GOT3 (cell line): Measurements from ENCODE around the gene KAZN.
"Not testable (repeated sequence)": the region's sequence is repeated elsewhere in the genome, so short reads cannot be mapped to it uniquely, and the experiment has no call there.

ENCODE experiments used
- DNase-seq: peaks from one replicate; lab custom pipeline; 2025; ENCODE audit warnings: mixed read lengths; lab: John Stamatoyannopoulos, UW

The KAZN gene

DNA sequence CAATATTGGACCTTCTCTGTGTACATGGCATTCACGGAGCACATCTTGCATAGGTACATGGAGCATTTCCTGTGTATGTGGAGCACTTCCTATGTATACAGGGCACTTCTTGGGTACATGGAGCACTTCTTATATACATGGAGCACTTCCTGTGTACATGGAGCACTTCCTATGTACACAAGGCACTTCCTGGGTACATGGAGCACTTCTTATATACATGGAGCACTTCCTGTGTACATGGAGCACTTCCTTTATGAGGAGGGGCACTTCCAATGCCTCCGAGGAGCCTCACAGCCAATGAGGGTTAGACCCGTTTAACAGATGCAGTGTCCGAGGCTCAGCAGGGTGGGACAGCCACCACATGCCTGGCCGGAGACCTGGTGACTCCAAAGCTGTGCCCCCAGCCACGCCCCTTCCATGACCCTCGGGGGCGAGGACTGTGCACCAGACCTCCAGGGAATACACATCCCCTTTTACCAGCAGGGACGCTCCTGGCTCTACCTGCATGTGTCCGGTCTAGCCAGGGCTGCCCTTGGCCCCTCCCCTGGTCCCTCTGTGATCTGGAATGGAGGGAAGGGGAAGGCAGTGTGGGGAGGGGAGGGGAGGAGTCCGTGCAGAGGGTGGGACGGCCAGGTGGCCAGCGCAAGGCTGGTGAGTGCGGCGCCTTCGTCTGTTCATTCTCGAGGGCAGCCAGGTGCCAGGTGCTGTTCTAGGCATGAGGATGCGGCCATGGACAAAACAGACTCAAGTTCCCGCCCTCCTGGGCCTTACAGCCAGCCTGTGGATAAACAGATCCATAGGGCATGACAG, 360.0 kb downstream of the KAZN start:
- DNase-seq, result no peak

DNA sequence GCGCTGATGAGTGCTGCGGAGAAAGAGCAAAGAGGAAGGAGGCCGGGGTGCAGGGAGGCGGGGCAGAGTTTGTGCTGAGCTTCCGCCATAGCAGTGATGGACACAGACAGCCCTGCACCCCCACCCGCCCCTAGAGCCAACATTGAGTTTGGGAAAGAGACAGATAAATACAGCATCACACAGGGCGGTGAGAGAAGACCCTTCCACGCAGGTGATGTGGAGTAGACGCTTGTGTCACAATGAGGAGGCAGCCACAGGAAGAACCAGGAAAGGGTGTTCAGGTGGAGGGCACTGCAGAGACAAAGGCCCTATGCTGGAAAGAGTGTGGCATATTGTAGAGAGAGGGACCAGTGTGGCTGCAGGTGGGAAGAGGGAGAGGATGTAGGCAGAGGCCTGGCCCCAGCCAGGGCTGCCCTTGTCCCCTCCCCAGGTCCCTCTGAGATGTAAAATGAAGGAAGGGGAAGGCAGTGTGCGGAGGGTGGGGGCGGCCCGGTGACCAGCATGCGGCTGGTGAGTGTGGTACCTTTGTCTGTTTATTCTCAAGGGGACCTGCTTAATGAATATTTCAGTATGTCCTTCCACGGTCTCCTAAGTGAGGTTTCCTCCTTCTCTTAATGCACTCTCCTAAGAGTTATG, 360.7 kb downstream of the KAZN start:
- DNase-seq, result no peak

DNA sequence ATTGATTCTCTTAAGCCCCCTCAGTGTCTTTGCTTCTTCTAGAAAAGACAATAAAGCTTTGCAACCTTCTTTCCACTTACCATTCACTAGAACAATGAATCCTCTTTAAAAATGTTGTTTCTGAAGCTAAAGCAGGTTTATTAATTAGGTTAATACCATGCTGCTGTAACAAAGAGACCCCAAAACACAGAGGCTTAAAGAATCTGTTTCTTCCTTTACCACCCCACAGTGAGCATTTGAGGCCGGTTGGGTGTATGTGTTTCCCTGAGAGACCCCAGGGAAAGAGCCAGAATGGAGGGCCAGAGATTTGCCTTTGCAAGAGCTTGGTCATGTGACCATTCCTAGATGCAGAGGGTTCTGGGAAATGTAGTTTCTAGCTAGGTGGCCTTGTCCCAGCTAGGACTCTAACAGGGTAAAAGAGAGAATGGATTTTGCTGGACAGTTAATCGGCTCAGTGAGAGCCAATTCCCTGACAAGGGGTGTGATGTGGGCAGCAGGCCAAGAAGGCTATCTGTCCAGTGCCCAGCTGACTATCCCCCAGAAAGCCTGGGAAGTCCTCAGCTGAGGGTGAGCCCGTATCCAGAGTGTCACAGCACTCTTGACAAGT, 363.3 kb downstream of the KAZN start:
- DNase-seq, result no peak

DNA sequence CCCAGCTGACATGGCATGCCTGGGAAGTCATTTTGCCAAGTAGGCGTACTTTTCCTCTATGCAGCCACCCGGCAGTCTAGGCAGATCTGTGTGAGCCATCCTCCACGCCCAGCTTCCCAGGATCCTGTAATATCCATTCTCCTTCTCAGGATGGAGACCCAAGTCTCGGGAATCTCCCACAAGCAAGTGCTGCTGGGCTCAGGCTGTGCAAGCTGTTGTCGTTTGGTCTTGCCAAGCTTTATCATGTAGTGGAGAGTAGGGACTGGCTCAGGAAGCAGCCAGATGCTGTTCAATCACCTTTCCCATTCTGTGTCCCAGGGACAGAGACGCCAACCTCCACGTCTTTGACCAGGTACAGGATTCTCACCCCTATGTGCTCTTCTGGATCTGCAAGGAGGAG, 363.9 kb downstream of the KAZN start:
- no peak for DNase-seq

DNA sequence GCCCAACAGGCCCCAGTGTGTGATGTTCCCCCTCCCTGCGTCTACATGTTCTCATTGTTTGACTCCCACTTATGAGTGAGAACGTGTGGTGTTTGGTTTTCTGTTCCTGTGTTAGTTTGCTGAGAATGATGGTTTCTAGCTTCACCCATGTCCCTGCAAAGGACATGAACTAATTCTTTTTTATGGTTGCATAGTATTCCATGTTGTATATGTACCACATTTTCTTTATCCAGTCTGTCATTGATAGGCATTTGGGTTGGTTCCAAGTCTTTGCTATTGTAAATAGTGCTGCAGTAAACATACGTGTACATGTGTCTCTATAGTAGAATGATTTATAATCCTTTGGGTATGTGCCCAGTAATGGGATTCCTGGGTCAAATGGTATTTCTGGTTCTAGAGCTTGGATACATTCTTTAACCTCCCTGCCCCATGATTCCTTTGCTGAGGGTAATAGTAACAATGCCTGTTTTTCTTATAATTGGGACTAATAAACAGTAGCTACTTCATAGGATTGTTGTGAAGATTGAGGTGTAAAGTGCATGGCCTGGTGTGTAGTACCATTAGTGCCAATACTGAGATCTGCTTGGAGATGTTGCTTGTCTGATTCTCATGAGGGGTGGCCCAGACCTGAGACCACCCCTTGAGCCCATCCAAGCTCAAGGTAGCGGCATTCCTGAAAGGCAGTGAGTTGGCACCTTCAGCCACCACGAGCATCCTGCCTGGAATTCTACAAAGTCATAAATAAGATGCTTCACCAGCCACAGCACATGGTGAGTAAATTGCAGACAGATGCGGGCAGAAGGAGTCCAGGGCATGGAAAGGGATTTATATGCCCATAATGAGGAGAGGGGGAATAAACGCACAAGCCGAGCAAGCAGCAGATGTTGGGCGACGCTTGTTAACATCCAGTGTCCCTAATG, 365.6 kb downstream of the KAZN start:
- DNase-seq, result not testable (repeated sequence)

DNA sequence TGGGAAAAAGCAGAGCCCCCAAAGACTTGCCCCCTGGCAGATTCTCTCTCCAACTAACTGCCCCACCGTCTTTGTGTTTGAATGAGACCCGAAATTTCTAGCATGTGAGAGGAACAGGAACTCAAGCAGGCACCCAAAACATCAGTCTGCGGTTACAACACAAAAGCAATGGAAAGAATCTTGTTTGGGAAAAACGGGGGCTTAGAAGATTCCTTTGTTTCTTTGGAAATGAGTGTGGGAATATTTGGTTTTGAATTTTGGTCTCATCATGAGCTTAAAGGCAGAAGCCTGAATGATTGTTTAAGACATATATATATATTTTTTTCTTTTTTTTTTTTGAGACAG, 366.2 kb downstream of the KAZN start:
- no peak for DNase-seq

DNA sequence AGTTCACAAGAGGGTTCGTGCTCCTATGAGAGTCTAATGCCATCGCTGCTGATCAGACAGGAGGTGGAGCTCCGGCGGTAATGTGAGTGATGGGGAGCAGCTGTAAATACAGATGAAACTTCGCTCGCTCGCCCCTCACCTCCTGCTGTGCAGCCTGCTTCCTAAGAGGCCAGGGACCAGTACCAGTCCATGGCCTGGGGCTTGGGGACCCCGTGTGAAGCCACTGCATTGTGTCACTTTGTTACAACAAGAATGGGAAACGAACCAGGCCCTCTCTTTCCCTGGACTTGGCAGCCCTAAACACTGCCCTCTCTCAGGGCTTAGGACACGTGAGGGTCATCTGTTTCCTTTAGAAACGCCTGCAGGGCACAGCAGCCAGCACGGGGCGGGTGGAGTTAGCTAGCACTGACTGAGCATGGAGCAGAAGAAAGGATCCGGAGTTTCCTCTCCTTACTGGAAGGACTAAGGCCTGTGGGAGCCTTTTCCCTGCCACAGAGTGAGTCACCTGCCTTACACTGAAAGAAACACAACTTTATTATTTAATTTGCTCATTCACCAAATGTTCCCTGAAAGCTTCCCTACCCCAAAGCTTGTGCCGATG, 369.9 kb downstream of the KAZN start:
- DNase-seq, result peak; percentile 48

DNA sequence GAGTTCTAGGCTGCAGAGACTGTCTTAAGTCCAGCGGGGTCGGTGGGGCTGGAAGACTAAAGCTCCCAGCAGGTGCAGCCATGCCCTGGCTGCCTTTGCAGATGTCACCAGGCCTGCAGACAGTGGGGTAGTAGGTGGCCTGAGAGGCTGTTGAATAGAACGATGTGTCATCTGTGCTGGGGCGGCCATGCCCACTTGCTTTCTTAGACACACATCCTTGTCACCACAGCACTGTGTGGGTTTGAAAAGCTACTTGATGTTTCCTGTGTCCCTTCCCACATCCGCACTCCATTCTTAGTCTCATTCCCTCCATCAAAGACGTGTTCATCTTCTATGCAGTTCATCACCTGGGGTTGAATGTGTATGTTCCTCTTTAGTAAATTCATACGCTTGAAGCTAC, 370.5 kb downstream of the KAZN start:
- no peak for DNase-seq

DNA sequence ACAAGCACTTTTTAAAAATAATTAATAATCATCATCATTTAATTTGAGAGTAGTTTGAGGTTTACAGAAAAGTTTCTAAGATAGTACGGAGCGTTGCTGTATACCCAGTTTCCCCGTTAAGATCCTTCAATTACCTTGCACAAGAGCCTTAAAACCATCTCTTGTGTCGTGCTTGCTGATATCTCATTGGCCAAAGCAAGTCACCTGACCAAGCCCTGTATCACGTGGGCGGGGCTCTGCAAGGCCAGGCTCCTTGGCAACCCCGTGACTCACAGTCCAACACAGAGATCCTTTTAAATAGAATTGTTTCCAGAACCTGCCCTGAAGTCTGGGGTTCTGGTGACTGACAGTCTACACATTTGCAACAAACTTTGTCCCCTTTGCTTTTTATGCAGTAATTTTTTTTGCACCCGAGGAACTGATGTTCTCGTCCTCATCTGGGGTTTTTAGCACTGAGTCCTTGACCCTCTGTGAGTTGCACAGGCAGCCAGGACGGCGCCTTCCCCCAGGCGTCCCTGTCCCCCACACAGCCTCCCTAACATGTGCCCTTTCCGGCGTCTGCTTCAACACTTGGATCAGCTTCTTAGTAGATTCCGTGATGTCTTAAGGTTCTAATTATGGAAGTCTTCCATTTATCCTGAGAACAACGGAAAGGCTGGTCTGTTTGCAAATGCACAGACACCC, 371.8 kb downstream of the KAZN start:
- no peak for DNase-seq

DNA sequence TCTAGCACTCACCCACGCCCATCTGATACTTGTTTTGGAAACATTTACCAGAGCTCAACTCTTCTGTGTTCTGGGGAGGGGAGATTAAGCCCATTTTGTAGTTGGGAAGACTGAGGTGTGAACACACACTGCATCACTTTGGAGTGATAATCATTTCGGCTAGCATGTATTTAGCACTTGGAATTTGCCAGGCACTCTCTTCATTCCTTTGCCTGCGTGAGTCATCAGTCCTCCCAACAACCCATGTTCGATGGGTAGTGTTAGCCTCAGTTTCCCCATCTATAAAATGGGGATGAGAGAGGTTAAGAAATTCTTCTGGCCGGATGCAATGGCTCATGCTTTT, 372.3 kb downstream of the KAZN start:
- DNase-seq, result no peak

DNA sequence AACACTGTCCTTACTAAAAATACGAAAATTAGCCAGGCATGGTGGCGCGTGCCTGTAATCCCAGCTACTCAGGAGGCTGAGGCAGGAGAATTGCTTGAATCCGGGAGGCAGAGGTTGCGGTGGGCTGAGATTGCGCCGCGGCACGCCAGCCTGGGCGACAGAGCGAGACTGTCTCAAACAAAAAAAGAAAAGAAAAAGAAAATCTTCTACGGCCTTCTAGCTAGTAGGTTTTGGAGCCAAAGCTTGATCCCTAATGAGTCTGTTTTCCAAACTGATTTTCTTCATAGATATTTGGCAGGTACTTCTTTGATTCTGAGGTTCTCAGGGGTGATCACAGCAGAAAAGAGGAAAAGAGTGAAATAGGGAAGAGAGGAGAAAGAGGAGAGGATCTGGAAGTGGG, 372.7 kb downstream of the KAZN start:
- no peak for DNase-seq

DNA sequence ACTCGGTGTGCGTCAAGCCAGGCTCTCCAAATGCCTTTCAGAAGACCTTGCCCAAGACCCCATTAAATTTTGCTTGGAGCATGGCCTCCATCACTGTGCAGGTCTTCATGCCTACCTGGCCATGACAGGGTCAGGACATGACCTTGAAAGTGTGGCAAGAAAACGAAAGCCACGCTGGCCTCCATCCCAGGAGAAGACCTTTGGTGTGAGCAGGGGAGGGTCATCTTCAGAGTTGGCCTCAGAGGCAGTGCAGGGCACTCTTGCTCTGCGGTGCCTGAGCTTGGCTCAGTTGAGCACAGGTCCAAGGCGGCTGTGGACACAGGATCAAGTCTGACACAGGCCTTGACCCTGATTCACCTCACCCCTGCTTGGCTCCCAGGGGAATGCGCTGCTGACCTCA, 373.6 kb downstream of the KAZN start:
- DNase-seq, result no peak

DNA sequence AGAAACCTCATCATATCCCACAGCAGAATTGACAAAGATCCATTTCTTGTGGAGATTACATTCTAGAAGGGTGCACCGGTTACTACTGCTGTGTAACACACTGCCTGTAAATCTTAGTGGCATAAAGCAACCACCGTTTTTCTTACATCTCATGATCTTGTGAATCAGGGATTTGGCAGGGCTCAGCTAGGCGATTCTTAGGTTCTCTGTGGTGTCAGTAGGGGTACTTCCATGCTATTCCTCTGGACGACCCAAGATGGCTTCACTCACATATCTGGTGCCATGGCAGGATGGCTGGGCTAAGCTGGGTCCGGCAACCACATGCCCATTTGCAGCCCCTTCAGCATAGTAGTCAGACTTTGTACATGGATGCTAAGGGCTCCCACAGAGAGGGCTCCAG, 375.3 kb downstream of the KAZN start:
- no peak for DNase-seq

DNA sequence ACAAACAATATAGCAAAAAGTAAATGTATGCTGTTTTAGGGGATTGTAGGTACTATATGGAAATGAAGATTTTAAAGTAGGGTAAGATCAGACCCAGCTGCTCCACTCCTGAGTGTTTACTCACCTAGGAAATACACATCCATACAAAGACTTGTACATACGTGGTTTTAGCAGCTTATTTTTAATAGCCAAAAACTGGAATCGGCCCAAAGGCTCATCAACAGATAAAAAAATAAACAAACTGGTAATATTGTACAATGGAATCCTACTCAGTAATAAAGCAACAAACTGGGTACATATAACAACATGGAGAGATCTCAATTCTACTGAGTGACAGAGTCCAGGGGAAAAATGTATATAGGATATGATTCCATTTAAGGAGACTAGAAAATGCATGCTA, 375.9 kb downstream of the KAZN start:
- DNase-seq, result no peak

DNA sequence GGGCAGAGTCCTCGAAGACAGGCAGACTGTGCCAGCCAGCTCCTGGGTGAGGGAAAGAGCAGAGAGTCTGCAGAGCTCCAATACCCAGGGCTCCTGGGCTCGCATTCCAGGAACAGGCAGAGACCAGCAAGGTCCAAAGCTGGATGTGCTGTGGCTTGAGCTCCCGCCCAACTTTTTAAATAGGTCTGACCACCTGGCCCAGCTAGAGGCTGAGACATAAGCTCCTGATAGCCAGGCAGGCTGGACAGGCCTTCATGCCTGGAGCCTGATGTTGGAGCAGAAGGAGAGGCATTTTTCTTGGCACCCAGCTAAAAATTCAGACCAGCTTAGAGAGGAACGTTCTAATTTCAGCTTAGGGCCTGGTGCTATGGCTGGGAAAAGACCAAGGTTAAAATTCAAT, 376.6 kb downstream of the KAZN start:
- no peak for DNase-seq

DNA sequence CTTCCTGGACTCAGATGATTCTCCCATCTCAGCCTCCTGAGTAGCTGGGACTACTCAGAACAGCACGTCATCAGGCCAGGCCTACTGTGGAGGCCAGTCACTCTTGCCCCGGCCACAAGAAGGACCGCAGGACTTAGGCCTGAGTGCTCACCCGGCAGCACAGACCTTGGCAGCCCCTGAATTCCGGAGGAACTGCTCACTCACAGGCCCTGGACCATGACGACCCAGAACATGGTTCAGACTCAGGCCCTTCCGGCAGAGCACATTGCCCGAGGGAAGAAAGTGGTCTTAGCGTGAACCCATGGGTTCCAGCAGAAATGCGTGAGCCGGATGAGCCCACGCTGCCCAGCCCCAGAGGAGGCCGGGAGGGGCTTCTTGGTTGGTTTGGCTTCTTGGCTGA, 377.8 kb downstream of the KAZN start:
- no peak for DNase-seq

DNA sequence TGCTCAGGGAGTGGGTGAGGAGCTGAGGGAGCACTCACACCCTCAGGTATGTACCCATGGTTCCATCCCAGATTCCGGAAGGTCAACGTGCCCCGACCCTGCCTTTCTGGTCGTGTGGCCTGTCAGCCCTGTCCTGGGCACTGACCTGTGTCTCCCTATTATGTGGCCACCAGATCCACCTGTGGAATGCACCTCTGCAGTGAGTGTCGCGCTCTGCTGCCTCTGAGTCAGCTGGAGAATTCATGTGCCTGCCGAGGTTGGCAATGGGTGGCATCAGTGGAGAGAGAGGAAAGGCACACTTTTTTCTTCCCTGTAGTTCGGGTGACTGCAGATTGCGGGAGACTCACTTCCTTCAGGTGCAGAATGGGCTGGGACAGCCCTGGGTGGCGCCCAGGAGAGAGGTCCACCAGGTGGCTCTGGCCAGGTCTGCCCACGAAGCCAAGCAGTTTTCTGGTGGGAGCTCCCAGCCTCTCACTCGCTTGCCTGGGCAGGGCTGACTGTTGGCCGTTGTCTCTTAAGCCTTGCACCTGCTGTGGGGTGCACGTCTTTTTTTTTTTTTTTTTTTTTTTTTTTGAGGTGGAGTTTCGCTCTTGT, 378.9 kb downstream of the KAZN start:
- DNase-seq, result no peak

DNA sequence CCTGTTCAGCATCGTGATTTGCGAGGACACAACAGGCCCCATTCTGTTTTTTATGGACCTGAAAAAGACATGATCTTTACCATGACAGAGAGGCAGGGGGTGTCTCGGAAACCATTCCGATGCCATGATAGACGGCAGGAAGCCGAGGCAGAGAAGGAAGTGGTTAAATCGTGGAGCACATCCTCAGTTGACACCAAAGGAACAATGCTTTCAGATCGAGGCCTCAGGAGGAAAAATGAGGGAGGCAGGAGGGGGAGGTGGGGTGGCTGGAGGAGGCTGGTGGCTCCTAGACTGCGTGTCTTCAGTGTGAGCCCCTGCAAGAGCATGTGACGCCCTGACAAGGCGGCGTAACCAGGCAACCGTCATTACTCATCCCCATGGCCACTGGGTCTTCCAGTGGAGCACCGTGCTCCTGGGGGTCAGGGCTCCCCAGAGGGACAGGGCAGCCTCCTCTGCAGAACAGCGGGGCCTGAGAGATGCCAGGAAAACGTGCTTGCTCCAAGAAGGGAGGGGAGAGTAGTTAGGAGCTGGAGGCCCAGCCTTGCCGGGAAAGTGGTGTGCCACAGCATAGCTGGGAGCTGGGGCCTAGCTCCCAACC, 382.2 kb downstream of the KAZN start:
- no peak for DNase-seq

DNA sequence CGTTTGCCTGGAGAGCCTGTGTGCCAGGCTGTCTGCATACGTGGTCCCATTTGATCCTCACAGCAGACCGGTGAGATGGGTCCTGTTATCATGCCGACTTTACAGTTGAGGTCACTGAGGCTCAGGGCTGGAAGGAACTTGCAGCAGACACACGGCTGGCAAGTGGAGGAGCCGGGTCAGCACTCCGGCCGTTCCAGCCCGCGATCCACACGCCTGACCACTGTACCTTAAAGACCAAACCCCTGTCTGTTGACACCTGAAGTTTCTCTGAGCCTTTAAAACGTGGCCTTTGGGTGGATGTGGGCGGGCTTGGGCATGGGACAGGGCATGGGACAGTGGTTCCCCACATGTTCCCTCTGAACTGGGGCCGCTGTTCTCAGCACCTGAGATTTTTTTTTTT, 383.5 kb downstream of the KAZN start:
- no peak for DNase-seq

DNA sequence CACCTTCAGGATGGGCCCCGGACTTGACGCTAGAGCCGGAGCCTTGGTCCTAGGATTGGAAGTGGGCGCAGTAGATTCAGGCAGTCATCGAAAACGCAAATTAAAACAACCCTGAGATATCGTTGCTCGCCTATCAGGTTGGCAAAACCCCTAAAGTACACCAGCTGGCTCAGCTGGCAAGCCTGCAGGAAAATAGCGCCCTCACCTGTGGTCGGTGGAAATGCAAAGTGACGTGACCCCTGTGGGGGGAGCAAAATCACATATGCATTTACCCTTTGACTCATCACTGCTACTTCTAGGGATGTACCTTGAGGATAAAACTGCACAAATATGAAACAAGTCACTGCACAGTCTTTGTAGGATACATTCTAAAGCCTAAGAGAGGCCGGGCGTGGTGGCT, 384.8 kb downstream of the KAZN start:
- DNase-seq, result no peak

DNA sequence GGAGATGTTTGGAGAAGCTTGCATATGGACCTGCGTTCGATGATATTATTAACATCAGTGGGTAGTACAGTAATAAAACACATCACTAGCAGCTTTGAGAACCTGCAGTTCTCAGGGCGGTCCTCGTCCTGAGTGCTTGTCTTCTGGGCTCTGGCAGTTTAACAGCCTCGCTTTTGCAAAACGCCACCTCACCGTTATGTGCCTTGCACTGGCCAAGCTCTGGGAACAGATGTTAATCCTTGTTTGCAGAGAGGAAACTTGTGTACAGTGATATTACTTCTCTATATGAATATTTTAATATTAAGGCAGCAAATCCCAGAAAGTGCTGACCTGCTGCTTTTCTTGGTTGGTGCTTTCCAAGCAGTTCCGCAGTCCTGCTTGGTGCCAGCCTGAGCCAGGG, 387.7 kb downstream of the KAZN start:
- no peak for DNase-seq
